Liver (tissue), 9 donors: Measurements from ENCODE around the gene SWSAP1. TPM values are rescaled to one million over a fixed set of nuclear protein-coding genes. Genes with fewer than 3 reads are reported as not detected.
"Not testable (repeated sequence)": the region's sequence is repeated elsewhere in the genome, so short reads cannot be mapped to it uniquely, and the experiment has no call there.

Experiments used
- DNase-seq: peaks from one replicate; pipeline ENCODE4 v3.0.0-alpha.2; 2017; ENCODE audit warnings: low spot score
- H3K27ac ChIP-seq, 2 donors: one replicate each; pipeline ENCODE4 v1.7.0; 2013; ENCODE audit warnings: inconsistent platforms in 2 of 2, low read length in 2 of 2, control low read depth in 1 of 2, low read depth in 1 of 2, mild to moderate bottlenecking in 1 of 2
- H3K27me3 ChIP-seq, 4 donors: one replicate each; pipeline versions ENCODE4 v1.6.1 to v1.7.0; 2013; ENCODE audit warnings: low read length in 3 of 4, inconsistent platforms in 1 of 4, mild to moderate bottlenecking in 1 of 4, moderate library complexity in 1 of 4; ENCODE audit not compliant: control insufficient read depth in 4 of 4, insufficient read depth in 4 of 4
- H3K36me3 ChIP-seq, 4 donors: one replicate each; pipeline versions ENCODE4 v1.6.1 to v1.7.0; 2013; ENCODE audit warnings: low read length in 3 of 4, mild to moderate bottlenecking in 3 of 4, low read depth in 1 of 4, moderate library complexity in 1 of 4; ENCODE audit not compliant: control insufficient read depth in 4 of 4, insufficient read depth in 3 of 4
- H3K4me1 ChIP-seq, 4 donors: one replicate each; pipeline versions ENCODE4 v1.6.1 to v1.7.0; 2013; ENCODE audit warnings: low read length in 3 of 4, mild to moderate bottlenecking in 3 of 4, moderate library complexity in 1 of 4; ENCODE audit not compliant: control insufficient read depth in 4 of 4, insufficient read depth in 4 of 4
- H3K4me3 ChIP-seq, 3 donors: one replicate each; pipeline versions ENCODE4 v1.6.1 to v1.7.0; 2013; ENCODE audit warnings: low read length in 3 of 3, control low read depth in 1 of 3, low read depth in 1 of 3, mild to moderate bottlenecking in 1 of 3
- H3K9ac ChIP-seq, 2 donors: one replicate each; pipeline ENCODE4 v1.7.0; 2013; ENCODE audit warnings: low read length in 2 of 2, mild to moderate bottlenecking in 2 of 2, moderate library complexity in 2 of 2, control low read depth in 1 of 2, low read depth in 1 of 2
- H3K9me3 ChIP-seq, 4 donors: one replicate each; pipeline versions ENCODE4 v1.6.1 to v1.7.0; 2013; ENCODE audit warnings: low read length in 3 of 4; ENCODE audit not compliant: control insufficient read depth in 4 of 4
- EGR1 ChIP-seq, 2 donors: IDR thresholded peaks; 2 replicates each; pipeline ENCODE4 v1.6.1; 2016 to 2018; ENCODE audit warnings: antibody characterized with exemption in 2 of 2, low read depth in 2 of 2
- HNF4A ChIP-seq, 2 donors: conservative IDR thresholded peaks; 2 replicates each; pipeline ENCODE4 v1.6.1; 2016; ENCODE audit warnings: antibody characterized with exemption in 2 of 2, mild to moderate bottlenecking in 2 of 2
- JUND ChIP-seq, 2 donors: IDR thresholded peaks; 2 replicates each; pipeline ENCODE4 v1.6.1; 2016; ENCODE audit warnings: antibody characterized with exemption in 2 of 2
- RAD21 ChIP-seq, 2 donors: IDR thresholded peaks; 2 replicates each; pipeline ENCODE4 v1.6.1; 2016; ENCODE audit warnings: antibody characterized with exemption in 2 of 2, mild to moderate bottlenecking in 2 of 2
- RXRA ChIP-seq, 2 donors: IDR thresholded peaks; 2 replicates each; pipeline ENCODE4 v1.6.1; 2017 to 2018; ENCODE audit warnings: antibody characterized with exemption in 2 of 2, mild to moderate bottlenecking in 1 of 2
- SP1 ChIP-seq: IDR thresholded peaks from 2 replicates; pipeline ENCODE4 v1.6.1; 2018; ENCODE audit warnings: antibody characterized with exemption, mild to moderate bottlenecking
- YY1 ChIP-seq: IDR thresholded peaks from 2 replicates; pipeline ENCODE4 v1.6.1; 2016; ENCODE audit warnings: antibody characterized with exemption, mild to moderate bottlenecking
- WGBS: extraction: QIAGEN DNeasy Blood & Tissue Kit; methylation state at CpG from one replicate; pipeline ENCODE4 v1.1.7; 2013; 5-methylcytosine and 5-hydroxymethylcytosine counted together
- polyA plus RNA-seq, 2 donors: library from polyadenylated mRNA; stranded (reverse) in 1 of 2; unstranded in 1 of 2; fragments of 200-250 nt in 1 of 2; fragments of >200 nt in 1 of 2; fragmentation: Nextera tagmentation in 1 of 2; extraction: Ambion mirVana in 1 of 2; gene quantifications; one replicate each; pipeline versions ENCODE4 v1.2.1 to v1.2.3, GENCODE V29; 2013 to 2015
- total RNA-seq, 2 donors: library from RNA; depleted of rRNA; stranded (reverse); fragments of >200 nt; gene quantifications; one replicate each; pipeline ENCODE4 v1.2.3, GENCODE V29; 2014
- TF ChIP-seq, protein P1 (sequence below): IDR thresholded peaks from 2 replicates; pipeline ENCODE4 v1.6.1; 2016; ENCODE audit warnings: antibody characterized with exemption, mild to moderate bottlenecking
- TF ChIP-seq, protein P2 (sequence below): fragments of 150-350 bp; IDR thresholded peaks from 2 replicates; pipeline ENCODE4 v1.5.1; 2017; ENCODE audit warnings: improper control_type of control experiment, low read depth, low read length; ENCODE audit not compliant: missing input control
- TF ChIP-seq, protein P3 (sequence below): IDR thresholded peaks from 2 replicates; pipeline ENCODE4 v1.6.1; 2016; ENCODE audit warnings: antibody characterized with exemption
- donor health status: healthy.
- donor health status: healthy.
- donor health status: healthy.
- donor health status: healthy.
- donor health status: healthy.

The SWSAP1 gene
- total and polyA plus RNA-seq, 4 donors, result 0.98 to 6.4 (median 1.7) TPM

DNA sequence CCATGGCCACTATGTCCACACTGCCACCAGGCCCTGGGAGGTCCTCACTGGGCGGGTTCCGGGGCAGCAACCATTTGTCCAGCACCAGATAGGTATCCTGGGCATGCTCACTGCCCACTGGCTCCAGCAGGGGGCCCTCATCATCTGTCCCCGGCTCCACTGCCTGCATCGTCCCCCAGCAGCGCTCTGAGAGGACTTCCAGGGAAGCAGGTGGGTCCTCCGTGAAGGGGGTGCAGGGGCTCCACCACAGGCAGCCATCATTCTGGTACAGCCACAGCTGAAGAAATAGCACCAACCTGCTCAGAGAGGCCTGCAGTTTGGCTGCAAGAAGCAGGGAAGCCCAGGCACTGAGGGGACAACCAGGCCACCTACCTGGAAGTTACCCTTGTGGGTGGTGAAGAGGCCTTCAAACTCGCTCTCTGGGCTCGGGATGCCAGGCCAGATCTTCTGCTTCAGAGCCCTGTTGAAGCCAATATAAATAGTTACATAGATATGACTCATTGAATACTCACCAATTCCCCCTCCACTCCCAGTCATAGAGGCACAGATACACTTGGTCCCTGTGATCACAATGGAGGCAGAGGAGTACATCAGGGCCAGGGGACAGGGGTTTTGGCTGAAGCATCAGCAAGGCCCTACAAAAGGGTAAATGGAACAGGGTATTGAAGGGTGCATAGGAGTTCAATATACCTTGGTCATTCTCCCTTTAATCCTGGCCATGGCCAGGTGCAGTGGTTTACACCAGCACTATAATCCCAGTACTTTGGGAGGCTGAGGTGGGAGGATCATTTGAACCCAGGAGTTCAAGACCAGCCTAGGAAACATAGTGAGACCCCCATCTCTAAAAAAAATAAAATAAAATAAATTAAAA is 4.1 kb downstream of the SWSAP1 start:
- TF ChIP-seq EGR1 (IDR thresholded peaks at IDR 0.05; ENCODE audit: low read depth in 2 of 2), result no peak
- TF ChIP-seq HNF4A (conservative IDR thresholded peaks at IDR 0.05), result no peak
- peak; percentile 41 to 71 for TF ChIP-seq RAD21 (IDR thresholded peaks at IDR 0.05)
- TF ChIP-seq JUND (IDR thresholded peaks at IDR 0.05), result peak in 1 of 2 donors; percentile 81
- peak; percentile 22 for TF ChIP-seq YY1
- TF ChIP-seq, protein P1, sequence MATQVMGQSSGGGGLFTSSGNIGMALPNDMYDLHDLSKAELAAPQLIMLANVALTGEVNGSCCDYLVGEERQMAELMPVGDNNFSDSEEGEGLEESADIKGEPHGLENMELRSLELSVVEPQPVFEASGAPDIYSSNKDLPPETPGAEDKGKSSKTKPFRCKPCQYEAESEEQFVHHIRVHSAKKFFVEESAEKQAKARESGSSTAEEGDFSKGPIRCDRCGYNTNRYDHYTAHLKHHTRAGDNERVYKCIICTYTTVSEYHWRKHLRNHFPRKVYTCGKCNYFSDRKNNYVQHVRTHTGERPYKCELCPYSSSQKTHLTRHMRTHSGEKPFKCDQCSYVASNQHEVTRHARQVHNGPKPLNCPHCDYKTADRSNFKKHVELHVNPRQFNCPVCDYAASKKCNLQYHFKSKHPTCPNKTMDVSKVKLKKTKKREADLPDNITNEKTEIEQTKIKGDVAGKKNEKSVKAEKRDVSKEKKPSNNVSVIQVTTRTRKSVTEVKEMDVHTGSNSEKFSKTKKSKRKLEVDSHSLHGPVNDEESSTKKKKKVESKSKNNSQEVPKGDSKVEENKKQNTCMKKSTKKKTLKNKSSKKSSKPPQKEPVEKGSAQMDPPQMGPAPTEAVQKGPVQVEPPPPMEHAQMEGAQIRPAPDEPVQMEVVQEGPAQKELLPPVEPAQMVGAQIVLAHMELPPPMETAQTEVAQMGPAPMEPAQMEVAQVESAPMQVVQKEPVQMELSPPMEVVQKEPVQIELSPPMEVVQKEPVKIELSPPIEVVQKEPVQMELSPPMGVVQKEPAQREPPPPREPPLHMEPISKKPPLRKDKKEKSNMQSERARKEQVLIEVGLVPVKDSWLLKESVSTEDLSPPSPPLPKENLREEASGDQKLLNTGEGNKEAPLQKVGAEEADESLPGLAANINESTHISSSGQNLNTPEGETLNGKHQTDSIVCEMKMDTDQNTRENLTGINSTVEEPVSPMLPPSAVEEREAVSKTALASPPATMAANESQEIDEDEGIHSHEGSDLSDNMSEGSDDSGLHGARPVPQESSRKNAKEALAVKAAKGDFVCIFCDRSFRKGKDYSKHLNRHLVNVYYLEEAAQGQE, result no peak
- TF ChIP-seq, protein P2, sequence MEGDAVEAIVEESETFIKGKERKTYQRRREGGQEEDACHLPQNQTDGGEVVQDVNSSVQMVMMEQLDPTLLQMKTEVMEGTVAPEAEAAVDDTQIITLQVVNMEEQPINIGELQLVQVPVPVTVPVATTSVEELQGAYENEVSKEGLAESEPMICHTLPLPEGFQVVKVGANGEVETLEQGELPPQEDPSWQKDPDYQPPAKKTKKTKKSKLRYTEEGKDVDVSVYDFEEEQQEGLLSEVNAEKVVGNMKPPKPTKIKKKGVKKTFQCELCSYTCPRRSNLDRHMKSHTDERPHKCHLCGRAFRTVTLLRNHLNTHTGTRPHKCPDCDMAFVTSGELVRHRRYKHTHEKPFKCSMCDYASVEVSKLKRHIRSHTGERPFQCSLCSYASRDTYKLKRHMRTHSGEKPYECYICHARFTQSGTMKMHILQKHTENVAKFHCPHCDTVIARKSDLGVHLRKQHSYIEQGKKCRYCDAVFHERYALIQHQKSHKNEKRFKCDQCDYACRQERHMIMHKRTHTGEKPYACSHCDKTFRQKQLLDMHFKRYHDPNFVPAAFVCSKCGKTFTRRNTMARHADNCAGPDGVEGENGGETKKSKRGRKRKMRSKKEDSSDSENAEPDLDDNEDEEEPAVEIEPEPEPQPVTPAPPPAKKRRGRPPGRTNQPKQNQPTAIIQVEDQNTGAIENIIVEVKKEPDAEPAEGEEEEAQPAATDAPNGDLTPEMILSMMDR, result peak; percentile 41
- TF ChIP-seq SP1, result no peak
- TF ChIP-seq, protein P3, sequence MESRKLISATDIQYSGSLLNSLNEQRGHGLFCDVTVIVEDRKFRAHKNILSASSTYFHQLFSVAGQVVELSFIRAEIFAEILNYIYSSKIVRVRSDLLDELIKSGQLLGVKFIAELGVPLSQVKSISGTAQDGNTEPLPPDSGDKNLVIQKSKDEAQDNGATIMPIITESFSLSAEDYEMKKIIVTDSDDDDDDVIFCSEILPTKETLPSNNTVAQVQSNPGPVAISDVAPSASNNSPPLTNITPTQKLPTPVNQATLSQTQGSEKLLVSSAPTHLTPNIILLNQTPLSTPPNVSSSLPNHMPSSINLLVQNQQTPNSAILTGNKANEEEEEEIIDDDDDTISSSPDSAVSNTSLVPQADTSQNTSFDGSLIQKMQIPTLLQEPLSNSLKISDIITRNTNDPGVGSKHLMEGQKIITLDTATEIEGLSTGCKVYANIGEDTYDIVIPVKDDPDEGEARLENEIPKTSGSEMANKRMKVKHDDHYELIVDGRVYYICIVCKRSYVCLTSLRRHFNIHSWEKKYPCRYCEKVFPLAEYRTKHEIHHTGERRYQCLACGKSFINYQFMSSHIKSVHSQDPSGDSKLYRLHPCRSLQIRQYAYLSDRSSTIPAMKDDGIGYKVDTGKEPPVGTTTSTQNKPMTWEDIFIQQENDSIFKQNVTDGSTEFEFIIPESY, result no peak
- TF ChIP-seq RXRA (IDR thresholded peaks at IDR 0.05), result no peak
- no peaks in the 10 kb centered on the region for H3K27me3 ChIP-seq
- H3K9me3 ChIP-seq, result no peaks in the 10 kb centered on the region
- H3K27ac ChIP-seq, result peak overlapping the region; percentile 1 to 46
- 60% methylated on average over 8 of the region's 8 CpGs for WGBS
- no peak overlapping the region for H3K4me3 ChIP-seq
- H3K36me3 ChIP-seq, result no peaks in the 10 kb centered on the region
- peak; percentile 70 for DNase-seq
- peaks cover 8 to 61% (median 37%) of the 10 kb centered on the region in 4 donors for H3K4me1 ChIP-seq
- no peak overlapping the region for H3K9ac ChIP-seq

DNA sequence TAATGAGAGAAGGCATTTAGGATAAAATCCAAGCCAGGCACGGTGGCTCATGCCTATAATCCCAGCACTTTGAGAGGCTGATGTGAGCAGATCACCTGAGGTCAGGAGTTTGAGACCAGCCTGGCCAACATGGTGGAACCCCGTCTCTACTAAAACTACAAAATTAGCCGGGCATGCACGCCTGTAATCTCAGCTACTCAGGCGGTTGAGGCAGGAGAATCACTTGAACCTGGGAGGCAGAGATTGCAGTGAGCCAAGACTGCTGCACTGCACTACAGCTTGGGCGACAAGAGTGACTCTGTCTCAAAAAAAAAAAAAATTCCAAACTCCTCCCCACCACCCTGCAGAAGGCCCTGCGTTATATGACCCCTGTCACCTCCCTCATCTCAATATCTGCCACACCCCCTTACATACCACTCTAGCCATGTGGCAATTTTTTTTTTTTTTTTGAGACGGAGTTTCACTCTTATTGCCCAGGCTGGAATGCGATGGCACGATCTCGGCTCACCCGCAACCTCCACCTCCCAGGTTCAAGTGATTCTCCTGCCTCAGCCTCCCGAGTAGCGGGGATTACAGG is 4.9 kb downstream of the SWSAP1 start:
- H3K27me3 ChIP-seq, DNase-seq, H3K36me3 ChIP-seq, H3K4me3 ChIP-seq, H3K27ac ChIP-seq, H3K9ac ChIP-seq, H3K9me3 ChIP-seq: not testable (repeated sequence)
- peaks cover 8 to 60% (median 33%) of the 10 kb centered on the region in 4 donors for H3K4me1 ChIP-seq
- WGBS, result 93% methylated on average over 14 of the region's 14 CpGs
